Osteocyte (in vitro differentiated cells): ENCODE data around the gene NUP210L. TPM values are rescaled to one million over a fixed set of nuclear protein-coding genes. Genes with fewer than 3 reads are reported as not detected.
"Not testable (repeated sequence)": the region's sequence is repeated elsewhere in the genome, so short reads cannot be mapped to it uniquely, and the experiment has no call there.

Experiments used
- DNase-seq: peaks from one replicate; pipeline ENCODE4 v3.0.0; 2021; ENCODE audit warnings: mixed read lengths; ENCODE audit not compliant: unreplicated experiment; ENCODE audit errors: extremely low spot score
- H3K27ac Mint-ChIP-seq: one replicate; pipeline ENCODE4 v1.8.0; 2021; ENCODE audit warnings: mild to moderate bottlenecking, mixed read lengths; ENCODE audit not compliant: unreplicated experiment
- H3K27me3 Mint-ChIP-seq: one replicate; pipeline ENCODE4 v1.8.0; 2021; ENCODE audit warnings: mixed read lengths; ENCODE audit not compliant: unreplicated experiment
- H3K36me3 Mint-ChIP-seq: one replicate; pipeline ENCODE4 v1.8.0; 2021; ENCODE audit warnings: mixed read lengths; ENCODE audit not compliant: unreplicated experiment
- H3K4me1 Mint-ChIP-seq: one replicate; pipeline ENCODE4 v1.8.0; 2021; ENCODE audit warnings: mixed read lengths; ENCODE audit not compliant: unreplicated experiment
- H3K4me3 Mint-ChIP-seq: one replicate; pipeline ENCODE4 v1.8.0; 2021; ENCODE audit warnings: mild to moderate bottlenecking, moderate library complexity, mixed read lengths; ENCODE audit not compliant: unreplicated experiment
- H3K9me3 Mint-ChIP-seq: one replicate; pipeline ENCODE4 v1.8.0; 2021; ENCODE audit warnings: mixed read lengths; ENCODE audit not compliant: unreplicated experiment
- total RNA-seq: library from RNA; stranded (reverse); gene quantifications from 2 replicates; pipeline ENCODE4 v1.2.1, GENCODE V29; 2021
- TF ChIP-seq, protein P1 (sequence below): fragments of 200-600 bp; sonication (generic); IDR thresholded peaks from 2 replicates; pipeline ENCODE4 v1.5.0; 2021; ENCODE audit warnings: antibody characterized with exemption, mild to moderate bottlenecking, moderate library complexity

NUP210L gene
- total RNA-seq, 1 donor from 2014 or later = not detected

DNA sequence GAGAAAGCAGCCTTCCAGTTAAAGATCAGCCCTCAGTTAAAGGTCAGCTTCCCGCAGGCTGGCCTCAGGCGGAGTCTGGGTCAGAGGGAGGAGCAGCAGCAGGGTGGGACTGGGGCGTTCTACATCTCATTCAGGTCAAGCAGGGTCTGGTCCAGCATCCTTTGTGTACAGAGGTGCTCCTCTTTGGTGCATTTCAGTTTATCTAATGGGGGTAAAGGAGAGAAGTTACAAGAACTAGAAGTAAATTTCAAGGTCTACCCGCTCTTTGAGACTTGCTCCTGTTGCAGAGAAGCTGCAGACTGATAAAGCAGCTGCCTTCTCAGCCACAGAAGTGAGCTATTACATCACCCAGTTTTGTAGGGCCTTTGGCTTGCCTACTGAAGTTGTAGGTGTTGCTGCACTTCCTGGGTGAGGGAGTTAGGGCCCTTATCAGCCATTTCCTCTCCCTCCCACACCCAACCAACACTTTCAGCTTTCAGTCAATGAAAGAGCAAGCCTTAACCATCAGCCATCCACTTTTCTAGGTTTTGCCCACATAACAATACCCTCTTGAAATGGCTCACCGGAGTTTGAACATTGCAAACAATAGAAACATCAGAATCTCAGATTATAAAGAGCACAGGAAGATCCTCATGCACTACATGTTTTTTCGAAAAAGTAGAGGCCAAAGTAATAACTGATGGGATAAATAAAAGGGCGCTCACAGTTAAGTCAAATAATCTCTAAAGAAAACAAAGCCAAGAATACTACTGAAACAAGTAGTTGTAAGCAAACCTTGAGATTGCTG, 2.8 kb upstream of the NUP210L start:
- H3K9me3 Mint-ChIP-seq = peaks cover 4% of the 10 kb centered on the region
- H3K36me3 Mint-ChIP-seq = peaks cover 40% of the 10 kb centered on the region
- no peak for DNase-seq
- peak overlapping the region; percentile 60 for H3K27ac Mint-ChIP-seq
- H3K4me1 Mint-ChIP-seq = peaks cover 21% of the 10 kb centered on the region
- H3K4me3 Mint-ChIP-seq = no peak overlapping the region
- TF ChIP-seq, protein P1, sequence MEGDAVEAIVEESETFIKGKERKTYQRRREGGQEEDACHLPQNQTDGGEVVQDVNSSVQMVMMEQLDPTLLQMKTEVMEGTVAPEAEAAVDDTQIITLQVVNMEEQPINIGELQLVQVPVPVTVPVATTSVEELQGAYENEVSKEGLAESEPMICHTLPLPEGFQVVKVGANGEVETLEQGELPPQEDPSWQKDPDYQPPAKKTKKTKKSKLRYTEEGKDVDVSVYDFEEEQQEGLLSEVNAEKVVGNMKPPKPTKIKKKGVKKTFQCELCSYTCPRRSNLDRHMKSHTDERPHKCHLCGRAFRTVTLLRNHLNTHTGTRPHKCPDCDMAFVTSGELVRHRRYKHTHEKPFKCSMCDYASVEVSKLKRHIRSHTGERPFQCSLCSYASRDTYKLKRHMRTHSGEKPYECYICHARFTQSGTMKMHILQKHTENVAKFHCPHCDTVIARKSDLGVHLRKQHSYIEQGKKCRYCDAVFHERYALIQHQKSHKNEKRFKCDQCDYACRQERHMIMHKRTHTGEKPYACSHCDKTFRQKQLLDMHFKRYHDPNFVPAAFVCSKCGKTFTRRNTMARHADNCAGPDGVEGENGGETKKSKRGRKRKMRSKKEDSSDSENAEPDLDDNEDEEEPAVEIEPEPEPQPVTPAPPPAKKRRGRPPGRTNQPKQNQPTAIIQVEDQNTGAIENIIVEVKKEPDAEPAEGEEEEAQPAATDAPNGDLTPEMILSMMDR = no peak
- no peaks in the 10 kb centered on the region for H3K27me3 Mint-ChIP-seq

DNA sequence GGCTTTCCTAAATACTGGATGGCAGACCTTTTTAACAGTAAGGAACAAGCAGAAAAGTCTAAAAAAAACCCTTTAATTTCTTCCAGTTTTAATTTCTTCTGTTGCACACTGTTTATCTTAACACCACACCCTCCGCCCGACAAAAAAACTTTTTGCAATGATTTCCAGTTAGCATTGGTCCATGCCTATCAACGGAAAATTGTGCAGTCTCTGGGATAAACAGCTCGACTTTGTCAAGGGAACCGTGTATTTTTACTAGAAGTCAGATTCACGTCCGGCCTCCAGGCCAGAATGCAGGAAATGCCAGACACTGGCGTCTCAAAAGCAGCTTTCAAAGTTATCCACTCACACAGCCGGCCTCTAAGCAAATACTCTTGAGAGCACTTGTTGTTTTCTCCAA, 378 bp upstream of the NUP210L start:
- no peaks in the 10 kb centered on the region for H3K27me3 Mint-ChIP-seq
- H3K36me3 Mint-ChIP-seq = peaks cover 31% of the 10 kb centered on the region
- no peak overlapping the region for H3K4me3 Mint-ChIP-seq
- TF ChIP-seq, protein P1 = no peak
- peaks cover 32% of the 10 kb centered on the region for H3K4me1 Mint-ChIP-seq
- peak overlapping the region; percentile 69 for H3K27ac Mint-ChIP-seq
- peaks cover 2% of the 10 kb centered on the region for H3K9me3 Mint-ChIP-seq
- no peak for DNase-seq

DNA sequence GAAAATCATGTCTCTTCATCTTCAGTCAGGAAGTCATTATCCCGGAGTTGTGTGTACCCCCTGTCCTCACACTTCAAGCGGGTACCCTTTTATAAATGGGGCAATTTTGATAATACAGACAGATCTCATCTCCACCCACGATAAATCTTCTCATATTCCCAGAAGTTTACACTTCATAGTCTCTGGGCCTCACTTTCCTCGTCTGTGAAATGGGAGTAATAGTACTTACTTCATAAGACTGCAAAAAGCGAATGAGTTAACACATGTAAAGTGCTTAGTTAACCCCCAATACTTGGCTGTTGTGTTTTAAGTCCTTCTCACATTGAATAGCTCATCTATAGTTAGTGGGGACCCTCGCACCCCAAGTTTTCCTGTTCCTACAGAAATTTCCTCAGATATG, 820 bp downstream of the NUP210L start:
- Mint-ChIP-seq H3K4me3 (no peak overlapping the region), H3K4me1 (peaks cover 32% of the 10 kb centered on the region), H3K27ac (peak overlapping the region; percentile 69), H3K36me3 (peaks cover 22% of the 10 kb centered on the region), H3K9me3 (no peaks in the 10 kb centered on the region), H3K27me3 (no peaks in the 10 kb centered on the region)
- no peak for DNase-seq
- TF ChIP-seq, protein P1 = no peak

- TF ChIP-seq, protein P1 = no peak
- Mint-ChIP-seq H3K9me3 (no peaks in the 10 kb centered on the region), H3K36me3 (peaks cover 8% of the 10 kb centered on the region), H3K4me1 (peaks cover 31% of the 10 kb centered on the region), H3K4me3 (no peak overlapping the region), H3K27ac (peak overlapping the region; percentile 15), H3K27me3 (no peaks in the 10 kb centered on the region)
- no peak for DNase-seq
These were observed 3.6 kb downstream of the NUP210L start for GRCh38 chr1:154151311-154151710.

- H3K4me1 Mint-ChIP-seq = peaks cover 14% of the 10 kb centered on the region
- H3K9me3 Mint-ChIP-seq = no peaks in the 10 kb centered on the region
- no peaks in the 10 kb centered on the region for H3K27me3 Mint-ChIP-seq
- peaks cover 1% of the 10 kb centered on the region for H3K36me3 Mint-ChIP-seq
- H3K27ac Mint-ChIP-seq = no peak overlapping the region
- DNase-seq = no peak
- H3K4me3 Mint-ChIP-seq = no peak overlapping the region
- TF ChIP-seq, protein P1 = no peak
These were observed 6.1 kb downstream of the NUP210L start for GRCh38 chr1:154148807-154149206.

DNA sequence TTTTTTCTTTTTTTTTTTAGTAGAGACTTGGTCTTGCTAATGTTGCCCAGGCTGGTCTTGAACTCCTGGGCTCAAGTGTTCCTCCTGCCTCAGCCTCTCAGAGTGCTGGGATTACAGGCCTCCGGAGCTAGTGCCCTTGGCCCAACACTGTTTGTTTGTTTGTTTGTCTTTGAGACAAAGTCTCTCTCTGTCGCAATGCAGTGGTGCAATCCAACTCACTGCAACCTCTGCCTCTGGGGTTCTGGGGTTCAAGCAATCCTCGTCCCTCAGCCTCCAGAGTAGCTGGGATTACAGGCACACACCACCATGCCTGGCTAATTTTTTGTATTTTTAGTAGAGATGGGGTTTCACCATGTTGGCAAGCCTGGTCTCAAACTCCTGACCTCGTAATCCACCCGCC, 7.4 kb downstream of the NUP210L start:
- H3K4me1 Mint-ChIP-seq = peaks cover 12% of the 10 kb centered on the region
- not testable (repeated sequence) for H3K9me3 Mint-ChIP-seq, H3K36me3 Mint-ChIP-seq, H3K27ac Mint-ChIP-seq, H3K27me3 Mint-ChIP-seq, DNase-seq, H3K4me3 Mint-ChIP-seq
